NCI-H2107 (cell line): ENCODE measurements around the gene STAT5A.
A peak's percentile ranks its signal among the peaks of the same experiment; 100 is the strongest.
"Not testable (repeated sequence)": the region's sequence is repeated elsewhere in the genome, so short reads cannot be mapped to it uniquely, and the experiment has no call there.

Source experiments
- DNase-seq: peaks from one replicate; lab custom pipeline; 2025; lab: John Stamatoyannopoulos, UW

STAT5A gene

DNA sequence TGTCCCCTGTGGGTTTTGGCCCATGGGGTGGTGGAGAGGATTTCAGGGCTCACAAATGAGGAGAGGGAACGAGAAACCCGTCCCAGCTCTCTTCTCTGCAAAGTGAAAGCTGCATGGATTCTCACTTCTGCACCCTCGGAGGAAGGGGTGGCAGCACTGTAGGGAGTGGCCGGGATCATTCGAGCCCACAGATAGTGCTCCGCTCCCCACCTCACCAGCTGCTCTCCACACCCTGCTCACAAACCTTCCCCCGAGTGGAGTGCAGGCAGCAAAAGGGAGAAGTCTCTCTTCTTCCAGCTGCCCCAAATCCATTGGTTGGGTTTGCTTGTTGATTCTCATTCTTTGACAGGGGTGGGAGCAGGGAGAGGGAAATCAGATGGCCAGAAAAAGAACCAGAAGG is 20.1 kb downstream of the STAT5A start:
- DNase-seq, result no peak

DNA sequence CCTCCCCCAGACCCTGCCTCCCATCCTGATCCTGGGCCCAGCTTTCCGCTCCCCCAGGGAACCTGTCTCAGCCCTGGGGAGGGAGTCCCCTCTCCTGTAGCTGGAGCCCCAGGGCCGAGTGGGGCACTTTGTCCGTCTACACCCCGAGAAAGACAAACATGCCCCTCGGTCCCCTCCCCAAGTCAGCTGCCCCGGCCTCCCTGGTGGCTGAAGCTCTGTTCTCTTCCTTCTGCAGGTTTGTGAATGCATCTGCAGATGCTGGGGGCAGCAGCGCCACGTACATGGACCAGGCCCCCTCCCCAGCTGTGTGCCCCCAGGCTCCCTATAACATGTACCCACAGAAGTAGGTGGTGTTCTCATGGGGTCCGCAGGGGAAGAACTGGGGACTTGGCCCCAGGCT is 20.8 kb downstream of the STAT5A start:
- no peak for DNase-seq

DNA sequence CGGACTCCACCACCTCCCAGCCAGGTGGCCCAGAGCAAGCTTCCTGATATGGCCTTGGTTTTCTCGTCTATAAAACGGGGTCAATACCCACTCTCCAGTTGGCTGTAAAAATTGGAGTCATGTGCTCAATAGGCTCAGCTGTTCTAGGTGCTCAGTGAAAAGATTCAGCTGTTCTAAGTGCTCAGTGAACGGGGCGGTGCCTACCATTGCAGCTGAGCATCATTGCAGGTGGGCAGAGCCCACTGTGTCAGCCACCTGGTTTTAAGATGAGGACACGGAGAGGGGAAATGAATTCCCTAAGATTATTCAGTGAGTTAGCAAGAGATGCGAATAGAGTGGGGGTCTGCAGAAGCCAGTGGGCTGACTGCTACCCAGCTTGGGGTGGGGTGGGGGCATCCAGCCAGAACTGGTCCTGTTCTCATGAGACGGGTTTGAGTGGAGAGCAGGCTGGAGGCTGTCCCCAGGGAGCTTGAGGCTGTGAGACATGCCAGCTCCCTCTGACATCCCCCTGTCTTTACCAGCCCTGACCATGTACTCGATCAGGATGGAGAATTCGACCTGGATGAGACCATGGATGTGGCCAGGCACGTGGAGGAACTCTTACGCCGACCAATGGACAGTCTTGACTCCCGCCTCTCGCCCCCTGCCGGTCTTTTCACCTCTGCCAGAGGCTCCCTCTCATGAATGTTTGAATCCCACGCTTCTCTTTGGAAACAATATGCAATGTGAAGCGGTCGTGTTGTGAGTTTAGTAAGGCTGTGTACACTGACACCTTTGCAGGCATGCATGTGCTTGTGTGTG is 21.9 kb downstream of the STAT5A start:
- no peak for DNase-seq

DNA sequence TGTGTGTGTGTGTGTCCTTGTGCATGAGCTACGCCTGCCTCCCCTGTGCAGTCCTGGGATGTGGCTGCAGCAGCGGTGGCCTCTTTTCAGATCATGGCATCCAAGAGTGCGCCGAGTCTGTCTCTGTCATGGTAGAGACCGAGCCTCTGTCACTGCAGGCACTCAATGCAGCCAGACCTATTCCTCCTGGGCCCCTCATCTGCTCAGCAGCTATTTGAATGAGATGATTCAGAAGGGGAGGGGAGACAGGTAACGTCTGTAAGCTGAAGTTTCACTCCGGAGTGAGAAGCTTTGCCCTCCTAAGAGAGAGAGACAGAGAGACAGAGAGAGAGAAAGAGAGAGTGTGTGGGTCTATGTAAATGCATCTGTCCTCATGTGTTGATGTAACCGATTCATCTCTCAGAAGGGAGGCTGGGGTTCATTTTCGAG is 22.5 kb downstream of the STAT5A start:
- no peak for DNase-seq

DNA sequence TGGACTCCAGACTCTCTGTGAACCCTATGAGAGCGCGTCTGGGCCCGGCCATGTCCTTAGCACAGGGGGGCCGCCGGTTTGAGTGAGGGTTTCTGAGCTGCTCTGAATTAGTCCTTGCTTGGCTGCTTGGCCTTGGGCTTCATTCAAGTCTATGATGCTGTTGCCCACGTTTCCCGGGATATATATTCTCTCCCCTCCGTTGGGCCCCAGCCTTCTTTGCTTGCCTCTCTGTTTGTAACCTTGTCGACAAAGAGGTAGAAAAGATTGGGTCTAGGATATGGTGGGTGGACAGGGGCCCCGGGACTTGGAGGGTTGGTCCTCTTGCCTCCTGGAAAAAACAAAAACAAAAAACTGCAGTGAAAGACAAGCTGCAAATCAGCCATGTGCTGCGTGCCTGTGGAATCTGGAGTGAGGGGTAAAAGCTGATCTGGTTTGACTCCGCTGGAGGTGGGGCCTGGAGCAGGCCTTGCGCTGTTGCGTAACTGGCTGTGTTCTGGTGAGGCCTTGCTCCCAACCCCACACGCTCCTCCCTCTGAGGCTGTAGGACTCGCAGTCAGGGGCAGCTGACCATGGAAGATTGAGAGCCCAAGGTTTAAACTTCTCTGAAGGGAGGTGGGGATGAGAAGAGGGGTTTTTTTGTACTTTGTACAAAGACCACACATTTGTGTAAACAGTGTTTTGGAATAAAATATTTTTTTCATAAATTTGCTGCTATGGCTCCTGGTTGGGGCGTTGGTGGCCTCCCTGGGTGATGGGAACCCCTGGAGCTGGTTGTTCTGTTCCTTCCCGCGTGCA is 23.1 kb downstream of the STAT5A start:
- peak; percentile 62 for DNase-seq

DNA sequence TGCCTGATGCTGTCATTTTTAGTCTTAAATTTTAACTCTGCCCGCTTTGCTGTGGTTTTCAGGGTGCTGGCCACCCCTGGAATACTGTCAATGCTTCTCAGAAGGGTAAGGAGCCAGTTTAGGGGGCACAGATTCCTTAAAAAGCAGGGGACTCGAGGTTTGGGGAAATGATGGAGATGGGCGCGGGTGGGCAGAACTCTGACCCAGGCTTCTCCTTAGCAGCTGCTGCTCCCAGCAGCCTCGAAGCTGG is 23.7 kb downstream of the STAT5A start:
- DNase-seq, result no peak

DNA sequence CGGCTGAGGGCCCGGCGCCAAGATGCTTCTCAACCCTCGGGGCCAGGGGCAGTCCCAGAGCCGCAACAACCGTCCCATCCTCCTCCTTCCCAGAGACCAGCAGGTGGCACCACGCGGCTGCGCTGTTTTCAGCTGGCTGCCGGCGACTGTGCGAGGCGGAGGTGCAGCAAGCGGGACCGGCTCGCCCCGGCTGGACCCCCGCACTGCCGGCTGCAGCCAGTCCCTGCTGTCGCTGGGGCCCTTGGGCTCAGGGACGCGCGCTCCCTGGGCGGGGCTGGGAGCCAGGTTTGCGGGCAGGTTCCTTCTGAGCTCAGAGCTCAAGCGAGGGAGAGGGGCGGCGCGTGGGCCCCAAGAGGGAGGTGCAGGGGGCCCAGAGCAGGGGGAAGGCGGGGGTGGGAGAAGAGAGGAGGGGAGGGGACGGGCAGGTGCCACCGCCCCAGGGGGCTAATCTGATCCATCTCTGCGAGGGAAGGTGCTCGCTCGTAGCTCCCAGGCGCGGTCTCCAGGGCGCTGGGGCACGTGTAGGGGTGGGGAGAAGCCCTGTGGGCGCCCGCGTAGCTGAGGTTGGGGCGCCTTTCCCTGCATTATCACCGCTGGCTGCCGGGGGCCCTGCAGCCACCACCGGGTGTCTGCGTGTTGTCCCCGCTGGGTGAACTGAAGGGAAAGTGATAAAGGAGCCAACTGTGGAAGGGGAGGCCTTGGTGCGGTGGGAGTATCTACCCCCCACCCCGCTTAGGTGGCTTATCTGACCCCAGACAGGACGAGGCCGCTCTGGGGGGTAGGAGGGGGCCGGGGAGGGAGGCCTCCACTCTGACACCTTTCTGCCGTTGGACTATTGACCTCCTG is 24.2 kb downstream of the STAT5A start:
- DNase-seq, result peak; percentile 84

DNA sequence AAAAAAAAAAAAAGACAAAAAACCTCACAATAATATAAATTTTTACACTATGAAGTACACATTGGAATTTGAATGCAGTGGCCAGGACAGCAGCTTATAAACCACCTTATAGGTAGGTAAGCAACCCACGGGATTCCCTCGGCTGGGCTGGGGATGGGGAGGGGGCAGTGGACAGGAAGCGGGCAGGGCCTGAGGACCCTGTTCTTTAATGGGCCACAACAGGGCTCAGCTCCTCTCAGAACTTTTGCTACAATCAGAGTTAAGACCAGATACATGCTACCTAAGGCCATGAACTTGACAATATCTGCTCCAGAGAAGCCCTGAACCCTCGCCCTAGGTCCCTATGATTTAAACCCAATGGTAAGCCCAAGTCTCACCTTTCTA is 25.1 kb downstream of the STAT5A start:
- no peak for DNase-seq

DNA sequence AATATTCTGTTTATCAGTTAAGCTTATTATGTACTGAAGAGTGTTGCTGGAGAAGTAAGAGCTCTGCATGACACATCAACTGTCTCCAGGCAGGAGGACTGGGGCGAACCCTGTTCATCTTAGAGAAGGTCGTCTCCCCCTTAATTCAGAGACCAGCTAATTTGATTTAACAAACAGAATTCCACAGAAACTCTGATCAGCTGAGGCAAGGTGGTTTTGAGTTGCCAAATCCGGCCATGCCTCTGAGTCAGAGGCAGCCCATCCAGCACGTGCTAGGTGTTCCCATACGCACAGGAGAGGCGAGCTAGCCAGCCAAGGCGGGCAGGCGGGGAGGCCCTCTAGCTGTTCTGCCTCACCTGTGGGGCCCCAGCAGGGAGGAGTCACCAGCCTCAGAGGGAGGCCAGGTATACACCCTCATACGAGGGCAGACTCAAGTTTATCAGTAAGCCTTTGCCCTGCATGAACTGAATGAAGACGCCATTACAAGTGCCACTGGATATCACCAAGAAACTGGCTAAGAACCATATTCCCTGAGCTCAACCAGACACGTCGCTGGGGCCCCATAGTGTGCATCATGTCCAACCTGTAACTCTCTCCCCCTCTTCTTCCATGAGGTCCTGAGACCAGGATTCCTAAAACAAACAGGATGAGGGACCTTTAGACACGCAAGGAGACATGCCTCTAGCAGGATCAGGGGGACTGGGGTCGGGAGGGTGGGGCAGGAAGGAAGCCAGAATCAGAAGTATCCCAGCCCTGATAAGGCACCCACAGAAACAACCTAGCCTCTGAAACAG is 25.7 kb downstream of the STAT5A start:
- no peak for DNase-seq

DNA sequence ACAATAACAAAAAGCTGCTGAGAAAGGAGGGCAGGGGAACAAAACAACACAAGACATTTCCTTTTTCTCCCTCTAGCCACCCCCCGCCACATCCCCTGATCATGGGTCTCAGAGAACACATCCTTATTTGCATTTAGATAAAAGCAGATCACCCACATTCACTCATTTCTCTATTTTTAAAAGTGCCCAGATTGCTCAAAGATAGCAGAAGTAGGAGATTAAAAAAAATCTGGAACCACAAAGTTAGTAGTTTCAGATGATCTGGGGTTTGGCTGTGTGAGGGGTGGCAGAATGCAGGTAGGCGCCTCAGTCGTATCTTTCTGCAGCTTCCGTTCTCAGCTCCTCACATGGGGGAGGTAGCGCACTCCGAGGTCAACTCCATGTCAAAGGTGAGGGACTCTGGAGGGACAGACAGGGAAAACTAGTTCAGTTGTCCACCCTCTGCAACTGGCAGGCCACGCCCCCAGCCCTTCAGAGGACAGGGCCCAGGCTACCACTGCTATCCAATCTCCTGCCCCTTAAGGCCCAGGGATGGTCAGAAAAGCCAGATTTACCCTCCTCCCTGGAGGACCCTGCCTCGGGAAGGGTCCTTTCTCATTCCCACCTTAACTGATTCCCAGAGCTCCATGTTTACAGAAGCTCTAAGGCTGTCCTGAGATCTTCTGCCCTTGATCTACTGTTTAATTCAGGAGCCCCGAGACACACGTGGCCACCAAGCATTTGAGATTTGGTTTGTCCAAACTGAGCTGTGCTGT is 27.3 kb downstream of the STAT5A start:
- DNase-seq, result no peak

DNA sequence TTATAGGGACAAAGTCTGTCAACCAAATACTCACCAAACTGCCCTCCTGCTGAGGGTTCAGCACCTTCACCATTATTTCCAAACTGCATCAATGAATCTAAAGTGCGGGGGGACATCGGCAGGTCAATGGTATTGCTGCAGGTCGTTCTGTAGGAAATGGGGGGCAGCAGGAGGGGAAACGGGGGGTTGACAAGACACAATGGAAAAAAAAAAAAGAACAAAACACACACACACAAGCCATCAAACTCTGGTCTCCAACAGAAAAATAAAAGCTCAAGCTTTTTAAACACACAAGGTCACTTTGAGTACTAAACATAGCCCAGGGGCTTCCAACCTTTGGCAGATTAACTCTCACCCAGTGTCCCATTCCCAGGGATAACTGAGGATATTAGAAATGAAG is 28.5 kb downstream of the STAT5A start:
- no peak for DNase-seq

DNA sequence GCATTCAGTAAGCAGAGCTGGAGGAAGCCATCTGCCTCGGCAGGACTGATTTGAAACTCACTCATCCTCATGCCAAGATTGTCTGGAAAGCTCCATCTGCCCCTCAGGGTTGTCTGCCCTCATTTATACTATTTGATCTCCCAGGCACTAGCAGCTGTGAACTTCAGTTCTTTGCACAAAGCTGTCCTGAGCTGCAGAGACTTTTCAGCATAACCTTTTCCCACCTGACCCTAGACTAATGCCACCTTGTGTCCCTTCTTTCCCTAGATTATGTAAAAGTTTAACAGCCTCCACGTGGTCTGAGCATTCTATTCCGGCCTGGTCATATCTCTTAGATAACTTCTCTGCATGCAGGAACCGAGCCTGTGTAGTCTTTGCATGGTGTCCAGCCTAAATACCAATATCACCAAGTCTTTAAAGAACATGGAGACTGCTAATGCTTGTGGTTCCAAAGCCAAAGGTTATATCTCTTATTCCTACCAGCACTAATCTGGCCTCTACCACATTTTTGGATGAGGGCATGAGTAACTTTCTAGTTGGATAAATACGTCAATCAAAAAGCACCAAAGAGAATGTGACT is 29.1 kb downstream of the STAT5A start:
- no peak for DNase-seq

DNA sequence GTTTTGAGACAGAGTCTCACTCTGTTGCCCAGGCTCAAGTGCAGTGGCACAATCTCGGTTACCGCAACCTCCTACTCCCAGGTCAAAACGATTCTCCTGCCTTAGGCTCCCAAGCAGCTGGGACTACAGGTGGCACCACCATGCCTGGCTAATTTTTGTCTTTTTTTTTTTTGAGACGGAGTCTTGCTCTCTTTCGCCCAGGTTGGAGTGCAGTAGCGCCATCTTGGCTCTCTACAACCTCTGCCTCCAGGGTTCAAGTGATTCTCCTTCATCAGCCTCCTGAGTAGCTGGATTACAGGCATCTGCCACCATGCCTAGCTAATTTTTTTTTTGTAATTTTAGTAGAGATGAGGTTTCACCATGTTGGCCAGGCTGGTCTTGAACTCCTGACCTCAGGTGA is 29.7 kb downstream of the STAT5A start:
- not testable (repeated sequence) for DNase-seq

DNA sequence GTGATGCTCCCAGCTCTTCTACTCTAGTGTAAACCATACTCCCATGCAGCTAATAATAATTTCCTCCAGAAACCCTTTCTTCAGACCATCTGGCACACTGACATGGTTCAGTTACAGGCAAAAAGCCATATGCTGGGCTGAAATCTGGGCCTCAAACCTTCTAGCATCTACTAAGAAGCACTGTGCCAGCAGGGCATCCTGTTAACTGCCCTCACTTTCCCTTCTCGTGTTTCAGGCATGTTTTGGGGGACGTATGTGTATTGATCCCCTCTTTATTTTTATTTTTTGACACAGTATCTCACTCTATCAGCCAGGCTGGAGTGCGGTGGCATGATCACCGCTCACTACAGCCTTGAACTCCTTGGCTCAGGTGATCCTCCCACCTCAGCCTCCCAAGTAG is 33.3 kb downstream of the STAT5A start:
- no peak for DNase-seq

DNA sequence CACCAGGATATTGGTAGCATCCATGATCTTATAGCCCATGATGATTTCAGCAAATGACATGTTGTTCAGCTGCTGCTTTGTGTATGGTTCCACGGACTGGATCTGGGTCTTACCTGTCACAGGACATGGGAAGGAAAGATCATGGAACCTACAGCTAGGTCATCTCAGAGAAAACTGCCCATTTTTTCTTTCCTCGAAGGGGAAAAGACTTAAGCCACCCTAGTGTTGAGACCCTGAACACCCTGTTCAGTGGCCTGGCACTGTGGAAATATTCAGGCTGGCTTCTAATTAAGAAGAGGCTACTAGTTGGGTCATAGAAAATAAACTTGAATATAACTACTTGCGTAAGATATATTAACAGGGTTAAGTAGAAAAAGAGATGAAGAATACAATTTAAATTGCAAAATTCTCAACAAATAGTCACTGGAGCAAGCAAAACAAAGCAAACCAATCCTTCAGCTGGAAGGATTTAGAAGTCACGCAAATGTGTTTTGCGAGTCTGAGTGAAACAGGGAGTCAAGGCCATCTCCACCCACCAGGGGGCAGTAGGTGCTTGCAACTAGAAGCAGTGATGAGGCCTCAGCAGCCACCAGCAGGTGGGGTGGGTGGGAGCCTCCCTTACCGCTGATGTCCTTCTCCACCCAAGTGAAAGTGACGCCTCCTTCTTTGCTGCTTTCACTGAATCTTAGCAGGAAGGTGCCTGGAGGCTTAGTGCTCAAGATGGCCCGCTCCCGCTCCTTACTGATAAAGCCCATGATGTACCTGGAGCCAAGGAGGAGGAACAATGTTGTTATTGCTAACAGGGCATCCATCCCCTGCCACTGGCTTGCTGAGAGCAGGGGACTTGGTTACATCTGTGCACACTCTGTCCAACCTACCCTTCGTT is 34.3 kb downstream of the STAT5A start:
- peak; percentile 85 for DNase-seq

DNA sequence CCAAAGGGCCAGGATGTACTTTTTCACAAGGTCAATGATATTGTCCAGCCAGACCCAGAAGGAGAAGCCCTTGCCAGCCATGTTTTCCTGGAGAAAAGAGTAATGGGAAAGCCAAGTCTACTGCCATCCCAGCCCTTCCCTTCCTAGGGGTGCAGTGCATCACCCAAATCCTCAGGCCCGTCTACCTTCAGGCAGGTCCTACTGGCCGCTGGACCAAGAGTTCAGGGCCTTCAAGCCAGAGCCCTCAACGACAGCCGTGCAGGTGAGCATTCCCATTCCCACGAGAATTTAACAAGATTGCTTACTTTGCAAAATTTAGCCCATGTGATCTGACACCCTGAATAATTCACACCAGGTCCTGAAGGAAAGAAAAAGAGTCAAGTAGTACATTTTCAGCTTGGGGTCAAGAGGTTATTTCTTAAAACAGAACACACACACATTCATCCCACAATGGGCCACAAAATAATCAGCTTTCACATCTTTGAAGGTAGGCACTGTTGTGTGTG is 35.0 kb downstream of the STAT5A start:
- no peak for DNase-seq

DNA sequence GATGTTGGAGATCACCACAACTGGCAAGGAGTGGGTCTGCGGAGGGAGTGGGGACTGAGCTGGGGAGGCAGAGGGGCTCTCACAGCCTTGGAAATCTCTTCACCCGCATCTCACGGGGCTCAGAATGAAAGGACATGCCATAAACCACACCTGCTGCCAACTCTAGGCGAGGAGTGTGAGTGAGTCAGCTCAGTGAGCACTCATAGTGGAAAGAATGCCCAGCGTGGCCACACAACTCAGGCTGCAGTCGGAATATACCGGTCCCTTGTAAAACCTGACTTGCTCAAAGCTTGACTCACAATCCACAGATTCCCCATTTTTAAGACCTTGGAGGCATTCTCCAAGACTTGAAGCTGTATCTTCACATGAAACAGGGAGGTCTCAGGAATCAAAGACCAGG is 36.7 kb downstream of the STAT5A start:
- DNase-seq, result no peak

DNA sequence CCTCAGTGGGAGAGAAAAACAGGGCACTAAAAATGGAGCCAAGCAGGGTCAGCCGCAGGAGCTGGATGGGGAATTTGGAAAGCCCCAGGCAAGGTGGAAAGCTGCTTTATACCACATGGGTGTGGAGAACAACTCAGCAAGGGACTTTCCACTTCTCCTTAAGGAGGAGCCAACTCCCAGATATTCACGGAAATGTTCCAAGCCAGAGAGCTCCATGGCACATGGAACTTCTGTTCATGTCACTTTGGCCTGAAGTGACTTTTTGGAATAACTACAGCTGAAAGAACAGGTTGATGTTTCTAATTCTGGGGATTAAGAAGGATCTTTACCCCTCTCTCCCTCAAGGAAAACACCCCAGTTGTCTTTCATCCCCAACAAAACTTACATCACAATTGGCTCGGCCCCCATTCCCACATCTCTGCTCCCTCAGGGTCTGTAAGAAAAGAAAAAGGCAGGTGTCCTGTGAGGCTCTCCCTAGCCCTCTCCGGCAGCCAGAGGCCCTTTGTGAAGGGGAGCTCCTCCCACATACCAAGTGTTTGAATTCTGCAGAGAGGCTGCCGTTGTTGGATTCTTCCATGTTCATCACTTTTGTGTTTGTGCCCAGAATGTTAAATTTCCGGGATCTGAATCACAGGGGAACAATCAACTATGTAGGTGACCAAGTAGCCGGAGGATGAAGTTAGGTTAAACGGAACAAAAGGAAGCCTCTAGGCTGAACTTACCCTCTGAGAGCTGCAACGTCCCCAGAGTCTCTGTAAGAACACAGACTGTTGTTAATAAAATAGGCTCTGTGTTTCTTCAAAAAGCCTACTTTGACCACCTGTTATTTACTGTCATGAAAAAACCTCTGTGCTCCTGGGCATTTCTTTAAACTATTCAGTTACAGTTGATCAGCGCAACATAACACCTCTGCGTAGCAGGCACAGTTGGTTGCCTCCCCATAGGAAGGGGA is 41.0 kb downstream of the STAT5A start:
- no peak for DNase-seq

DNA sequence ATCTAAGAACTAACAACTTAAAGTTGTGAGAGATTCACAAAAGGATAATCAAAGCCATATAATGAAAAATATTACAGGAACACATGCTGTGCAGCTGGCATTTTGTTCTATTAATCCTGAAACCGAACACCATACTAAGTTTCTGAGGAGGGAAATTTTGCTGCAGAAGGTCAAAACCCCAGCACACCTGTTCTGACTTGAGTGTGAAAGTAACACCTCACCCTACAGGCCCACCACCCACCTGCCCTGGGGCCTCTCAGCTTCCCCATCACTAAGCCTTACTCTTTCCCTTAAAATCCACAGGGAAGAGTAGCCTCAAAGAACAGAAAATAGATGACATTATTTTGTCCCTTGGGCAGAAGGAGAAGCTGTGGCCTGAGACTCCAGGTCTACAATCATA is 44.8 kb downstream of the STAT5A start:
- no peak for DNase-seq
